ENCODE measurements around the gene NPLOC4.
A peak's percentile ranks its signal among the peaks of the same experiment; 100 is the strongest.

The NPLOC4 gene

DNA sequence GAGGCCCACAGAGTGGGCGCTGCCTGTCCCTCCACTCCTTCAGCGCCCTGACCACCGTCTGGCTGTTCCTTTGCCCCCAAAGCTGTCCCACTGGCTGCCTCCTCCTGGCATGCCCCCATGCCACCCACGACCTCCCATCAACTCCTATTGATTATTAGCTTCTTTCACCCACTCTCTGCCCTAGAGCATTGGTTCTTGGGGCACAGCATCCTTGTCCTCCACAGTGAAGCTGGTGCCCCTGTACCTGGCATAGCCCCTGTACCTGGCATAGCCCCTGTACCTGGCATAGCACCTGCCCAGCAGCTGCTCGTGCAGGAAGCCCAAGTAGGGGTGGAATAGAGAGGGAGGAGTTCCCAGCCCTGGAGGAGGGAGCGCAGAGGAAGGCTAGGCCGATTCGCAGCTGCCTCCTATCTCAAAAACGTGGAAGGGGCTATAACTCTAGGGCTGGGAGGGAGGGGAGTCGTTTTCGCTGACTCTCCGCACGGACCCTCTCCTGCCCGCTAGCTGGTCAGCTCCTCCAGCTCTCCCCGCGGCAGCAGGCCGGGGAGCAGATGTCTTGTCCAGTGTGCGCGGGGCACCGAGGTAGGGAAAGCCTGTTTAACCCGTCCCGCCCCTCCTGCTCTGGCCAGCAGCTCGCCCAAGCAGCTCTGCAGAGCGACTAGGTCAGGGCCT lies 118.7 kb downstream of the NPLOC4 start:
- DNase-seq (ENCODE audit: low spot score): no peak

DNA sequence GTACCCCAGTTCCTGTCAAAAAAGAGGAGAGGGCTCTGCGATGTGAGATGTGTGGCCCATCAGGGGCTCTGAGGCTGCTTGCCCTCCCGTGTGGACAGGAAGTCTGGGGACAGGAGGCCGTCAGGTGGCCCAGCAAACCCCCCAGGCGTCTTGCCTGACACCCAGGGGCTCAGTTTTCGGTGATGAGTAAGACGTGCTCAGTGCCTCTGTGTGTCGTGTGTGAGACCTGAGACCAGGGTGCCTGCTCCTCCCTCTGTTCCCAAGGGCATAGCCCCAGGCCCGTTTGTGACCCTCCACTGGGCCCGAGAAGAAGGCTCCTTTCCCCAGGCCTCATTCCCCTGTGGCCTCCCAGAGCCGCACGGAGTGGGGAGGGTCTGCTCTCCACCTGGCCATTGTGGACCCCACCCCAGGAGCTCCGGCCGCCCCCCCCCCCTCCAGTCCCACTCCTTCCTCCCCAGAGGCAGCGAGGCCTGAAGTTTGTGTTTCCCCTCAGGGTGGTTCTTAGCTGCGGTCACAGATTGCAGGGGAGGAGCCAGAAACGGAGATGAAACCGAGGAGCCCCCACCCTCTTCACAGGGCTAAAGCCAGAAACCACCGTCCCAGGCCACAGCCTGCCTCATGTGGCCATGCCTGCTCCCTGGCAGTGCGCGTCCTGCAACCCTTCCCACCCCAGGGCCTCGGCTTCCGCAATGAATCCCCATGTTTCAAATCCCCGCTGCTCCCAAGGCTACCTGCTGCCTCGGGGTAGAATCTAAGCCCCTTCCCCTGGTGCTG lies 119.4 kb downstream of the NPLOC4 start:
- peak; percentile 82 for DNase-seq (ENCODE audit: low spot score)

DNA sequence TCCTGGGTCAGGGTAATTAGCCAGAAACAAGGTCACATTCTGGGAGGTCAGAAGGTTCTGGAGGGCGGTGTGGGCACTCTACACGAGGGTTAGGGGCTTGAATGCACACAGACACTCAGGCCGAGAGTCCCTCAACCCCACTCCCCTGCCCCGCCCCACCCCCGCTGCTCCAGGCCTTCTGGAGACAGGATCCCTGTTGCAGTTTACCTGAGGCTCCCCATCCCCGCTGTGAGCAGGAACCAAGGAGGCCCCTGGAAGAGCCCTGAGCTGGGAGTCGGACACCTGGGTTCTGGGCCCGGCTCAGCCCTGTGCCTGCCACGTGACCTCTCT lies 119.9 kb downstream of the NPLOC4 start:
- no peak for DNase-seq (ENCODE audit: low spot score)

DNA sequence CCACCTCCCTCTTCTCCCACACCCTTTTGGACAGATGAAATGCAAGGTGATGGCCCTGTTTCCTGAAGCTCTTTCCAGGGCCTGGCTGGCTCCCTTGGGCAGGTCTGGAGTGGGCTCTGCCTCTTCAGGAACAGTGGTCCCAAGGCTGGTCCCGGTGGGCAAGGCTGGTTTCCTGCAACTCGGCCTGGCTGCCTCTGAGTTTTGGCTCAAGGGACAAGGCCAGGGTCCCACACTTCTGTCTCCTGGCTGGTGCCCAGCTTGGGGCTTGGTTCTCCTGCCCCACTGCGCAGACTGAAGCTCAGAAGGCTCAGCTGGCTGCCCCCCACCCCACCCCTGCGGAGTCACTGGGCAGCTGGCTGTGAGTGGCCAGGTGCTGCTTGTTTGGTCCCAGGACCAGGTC lies 120.5 kb downstream of the NPLOC4 start:
- DNase-seq (ENCODE audit: low spot score): no peak

DNA sequence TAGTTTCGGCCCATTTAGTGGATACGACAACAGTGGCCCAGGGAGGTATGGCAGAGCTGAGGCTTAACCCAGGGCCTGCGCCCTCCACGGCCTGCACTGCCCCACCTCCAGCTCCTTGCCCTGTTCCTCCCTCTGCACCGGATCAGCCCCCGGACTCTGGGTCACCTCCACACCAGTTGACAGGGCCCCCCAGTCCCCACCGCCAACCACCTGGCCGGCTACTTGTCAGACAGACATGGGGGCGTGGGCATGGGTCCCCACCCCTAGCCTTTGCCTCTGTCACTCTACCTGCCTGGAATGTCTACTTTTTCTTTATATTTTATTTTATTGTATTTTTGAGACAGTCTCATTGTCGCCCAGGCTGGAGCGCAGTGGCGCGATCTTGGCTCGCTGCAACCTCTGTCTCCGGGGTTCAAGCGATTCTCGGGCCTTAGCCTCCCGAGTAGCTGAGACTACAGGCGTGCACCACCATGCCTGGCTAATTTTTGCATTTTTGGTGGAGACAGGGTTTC lies 121.3 kb downstream of the NPLOC4 start:
- DNase-seq (ENCODE audit: low spot score): no peak

DNA sequence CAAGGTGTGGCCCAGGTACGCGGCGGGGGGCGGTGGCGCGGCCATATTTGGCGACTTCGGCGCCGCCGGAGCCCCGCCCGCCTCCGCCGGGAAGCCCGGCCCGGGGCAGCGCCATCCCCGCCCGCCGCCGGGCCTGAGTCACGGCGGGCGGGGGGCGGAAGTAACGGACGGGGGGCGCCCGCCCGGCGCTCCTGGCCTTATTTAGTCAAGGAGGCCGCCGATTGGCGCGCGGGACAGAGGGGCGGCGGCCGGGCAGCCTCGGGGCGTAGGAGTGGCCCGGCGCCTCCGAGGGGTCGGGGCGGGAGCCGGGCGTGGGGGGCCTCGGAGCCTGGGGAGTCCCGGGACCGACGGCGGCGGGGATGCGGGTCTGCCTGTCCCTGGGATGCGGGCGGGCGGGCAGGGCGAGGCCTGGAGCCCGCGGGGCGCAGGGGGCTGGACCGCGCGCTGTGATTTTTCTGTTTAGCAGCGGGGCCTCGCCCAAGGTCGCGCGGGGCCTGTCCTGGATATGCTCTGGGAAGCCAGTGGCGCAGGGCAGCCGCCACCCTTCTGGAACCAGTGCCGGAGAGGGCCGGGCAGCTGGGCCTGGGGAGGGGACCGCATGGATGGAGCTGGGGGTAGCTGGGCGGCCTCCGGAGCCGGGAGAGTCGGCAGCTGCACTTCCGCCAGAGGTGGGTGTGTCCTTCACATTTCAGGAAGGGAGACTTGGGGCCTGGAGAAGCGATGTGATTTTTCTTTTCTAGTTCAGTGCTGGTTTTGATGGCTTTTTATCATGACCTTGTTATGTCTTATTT lies 122.0 kb downstream of the NPLOC4 start:
- DNase-seq (ENCODE audit: low spot score): peak; percentile 68

DNA sequence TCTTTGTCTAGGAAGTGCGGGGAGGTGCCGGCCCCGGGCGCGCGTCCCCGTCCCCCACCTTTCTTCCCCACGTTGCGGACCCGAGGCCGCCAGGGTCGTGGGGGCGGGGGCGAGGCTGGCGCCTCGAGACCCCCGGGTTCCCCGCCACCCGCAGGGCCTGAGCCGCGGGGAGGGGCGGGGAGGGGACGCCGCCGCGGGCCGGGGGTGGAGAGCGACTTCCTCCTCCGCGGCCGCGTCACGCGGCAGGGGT lies 122.5 kb downstream of the NPLOC4 start:
- DNase-seq (ENCODE audit: low spot score): no peak

DNA sequence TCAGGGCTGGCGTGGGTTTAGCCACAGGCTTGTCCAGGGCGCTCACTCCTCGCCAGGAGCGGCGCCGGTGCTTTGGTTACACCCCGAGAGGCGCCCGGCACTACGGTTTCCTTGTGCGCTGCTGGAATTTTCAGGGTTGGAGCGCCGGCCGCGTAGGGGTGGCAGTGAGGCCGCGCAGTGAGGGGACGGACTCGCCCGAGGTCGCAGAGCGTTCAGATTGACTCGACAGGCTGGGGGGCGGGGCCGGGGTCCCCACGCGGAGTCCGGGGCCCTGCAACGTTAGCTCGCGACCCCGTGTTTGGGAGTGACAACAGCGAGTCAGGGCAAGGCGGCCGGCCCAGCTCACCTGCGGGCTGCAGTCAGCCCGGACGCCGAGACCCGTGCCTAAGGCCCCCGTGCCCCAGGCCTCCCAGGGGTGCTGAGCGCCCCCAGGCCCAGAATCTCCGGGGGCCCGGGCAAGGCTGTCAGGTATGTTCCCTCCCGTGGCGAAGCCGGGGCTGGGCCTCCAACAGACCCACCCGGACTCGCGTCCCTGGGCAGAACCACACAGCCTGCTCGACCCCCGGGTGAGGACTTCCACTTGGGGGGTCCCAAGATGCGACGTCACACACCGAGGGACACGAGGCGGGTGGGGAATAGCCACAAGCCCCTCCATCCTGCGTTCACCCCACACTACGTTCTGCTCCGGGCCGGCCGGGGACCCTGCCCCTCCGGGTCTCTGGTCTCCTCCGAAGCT lies 123.0 kb downstream of the NPLOC4 start:
- DNase-seq (ENCODE audit: low spot score): peak; percentile 39

DNA sequence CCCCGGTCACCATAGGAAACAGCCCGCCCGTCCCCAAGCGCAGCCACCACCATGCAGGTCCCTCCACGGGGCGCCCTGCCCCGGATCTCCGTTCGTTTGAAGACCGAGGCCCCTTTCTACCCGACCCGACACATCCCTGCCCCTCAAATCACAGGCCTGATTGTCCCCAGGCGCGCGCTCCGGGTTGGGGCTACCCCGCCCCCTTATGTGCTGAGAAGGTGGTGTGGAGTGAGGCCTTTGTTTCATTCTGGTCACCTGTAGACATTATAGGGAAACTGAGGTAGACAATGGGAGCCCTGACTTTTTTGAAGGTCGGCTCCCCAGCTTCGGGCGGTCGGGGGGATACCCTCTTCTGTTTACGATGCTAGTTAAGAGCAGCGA lies 123.5 kb downstream of the NPLOC4 start:
- peak; percentile 69 for DNase-seq (ENCODE audit: low spot score)

DNA sequence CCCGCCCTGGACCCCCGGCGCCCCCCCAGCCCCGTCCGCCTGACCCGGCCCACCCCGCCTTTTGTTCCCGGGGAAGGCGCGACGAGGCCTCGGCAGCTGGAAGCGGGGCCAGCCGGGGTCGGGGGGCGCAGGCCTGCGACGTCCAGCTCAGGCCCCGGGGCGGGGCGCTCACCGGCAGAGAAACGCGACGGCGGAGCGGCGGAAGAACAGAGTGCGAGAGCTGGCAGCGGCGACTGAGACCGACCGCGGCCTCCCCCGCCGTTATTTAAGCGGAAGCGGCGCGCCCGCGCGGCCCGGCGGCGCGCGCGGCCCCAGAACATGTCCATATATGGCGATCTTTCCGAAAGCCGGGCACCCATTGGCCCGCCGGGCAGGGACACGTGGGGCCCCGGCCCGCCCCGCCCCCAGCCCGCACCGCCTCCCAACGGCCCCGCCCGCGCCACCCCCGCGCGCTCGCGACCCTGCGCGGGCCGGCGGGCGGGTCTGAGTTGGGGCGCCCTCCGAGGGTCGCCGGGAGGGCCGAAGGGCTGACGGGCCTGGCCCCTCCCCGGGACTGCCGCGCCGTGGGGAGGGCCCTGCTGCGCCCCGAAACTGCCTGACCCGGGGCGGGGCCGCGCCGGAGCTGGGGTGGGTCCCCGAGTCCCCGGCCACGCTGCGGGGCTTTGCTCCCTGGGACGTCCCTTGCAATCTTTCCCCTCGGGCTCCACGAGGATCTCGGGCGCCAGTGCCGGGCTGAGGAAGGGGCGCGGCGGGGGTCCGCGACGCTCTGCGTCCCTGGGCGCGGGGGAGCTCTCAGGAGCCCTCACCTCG lies 124.1 kb downstream of the NPLOC4 start, which contains the start of gene ACTG1:
Gene ACTG1, minus strand, starts transcription at position 238 of the 810 bp plus-strand sequence. CDS start 445 bp downstream, outside the sequence.
- peak; percentile 95 for DNase-seq (ENCODE audit: low spot score)

DNA sequence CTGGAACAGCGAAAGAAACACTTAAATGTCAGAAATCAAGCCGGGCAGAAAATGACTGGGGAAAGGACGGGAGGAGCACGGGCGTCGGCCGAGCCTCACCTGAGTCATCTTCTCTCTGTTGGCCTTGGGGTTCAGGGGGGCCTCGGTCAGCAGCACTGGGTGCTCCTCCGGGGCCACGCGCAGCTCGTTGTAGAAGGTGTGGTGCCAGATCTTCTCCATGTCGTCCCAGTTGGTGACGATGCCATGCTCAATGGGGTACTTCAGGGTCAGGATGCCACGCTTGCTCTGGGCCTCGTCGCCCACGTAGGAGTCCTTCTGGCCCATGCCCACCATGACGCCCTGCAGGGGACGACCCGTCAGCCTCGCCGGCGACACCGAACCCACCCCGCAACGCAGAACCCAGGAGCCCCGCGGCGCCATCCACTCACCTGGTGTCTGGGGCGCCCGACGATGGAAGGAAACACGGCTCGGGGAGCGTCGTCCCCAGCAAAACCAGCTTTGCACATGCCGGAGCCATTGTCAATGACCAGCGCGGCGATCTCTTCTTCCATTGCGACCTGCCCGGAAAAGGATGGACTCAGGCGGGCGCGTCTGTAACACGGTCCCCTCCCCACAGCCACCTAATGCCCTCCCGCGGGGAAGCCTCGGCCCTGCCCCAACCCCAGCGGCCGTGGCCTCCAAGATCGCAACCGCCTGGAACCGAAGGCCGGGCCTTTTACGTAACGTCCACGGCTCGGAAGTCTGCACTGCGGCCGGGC lies 124.9 kb downstream of the NPLOC4 start:
- no peak for DNase-seq (ENCODE audit: low spot score)

DNA sequence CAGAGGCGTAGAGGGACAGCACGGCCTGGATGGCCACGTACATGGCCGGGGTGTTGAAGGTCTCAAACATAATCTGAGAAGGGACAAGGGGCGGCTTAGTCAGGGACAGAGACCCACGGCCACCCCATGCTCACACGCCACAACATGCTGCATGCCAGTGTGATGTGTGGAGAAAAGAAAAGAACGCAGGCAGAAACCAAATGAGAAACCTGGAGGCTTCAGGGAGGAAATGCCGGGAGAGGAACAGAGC lies 125.4 kb downstream of the NPLOC4 start:
- no peak for DNase-seq (ENCODE audit: low spot score)

DNA sequence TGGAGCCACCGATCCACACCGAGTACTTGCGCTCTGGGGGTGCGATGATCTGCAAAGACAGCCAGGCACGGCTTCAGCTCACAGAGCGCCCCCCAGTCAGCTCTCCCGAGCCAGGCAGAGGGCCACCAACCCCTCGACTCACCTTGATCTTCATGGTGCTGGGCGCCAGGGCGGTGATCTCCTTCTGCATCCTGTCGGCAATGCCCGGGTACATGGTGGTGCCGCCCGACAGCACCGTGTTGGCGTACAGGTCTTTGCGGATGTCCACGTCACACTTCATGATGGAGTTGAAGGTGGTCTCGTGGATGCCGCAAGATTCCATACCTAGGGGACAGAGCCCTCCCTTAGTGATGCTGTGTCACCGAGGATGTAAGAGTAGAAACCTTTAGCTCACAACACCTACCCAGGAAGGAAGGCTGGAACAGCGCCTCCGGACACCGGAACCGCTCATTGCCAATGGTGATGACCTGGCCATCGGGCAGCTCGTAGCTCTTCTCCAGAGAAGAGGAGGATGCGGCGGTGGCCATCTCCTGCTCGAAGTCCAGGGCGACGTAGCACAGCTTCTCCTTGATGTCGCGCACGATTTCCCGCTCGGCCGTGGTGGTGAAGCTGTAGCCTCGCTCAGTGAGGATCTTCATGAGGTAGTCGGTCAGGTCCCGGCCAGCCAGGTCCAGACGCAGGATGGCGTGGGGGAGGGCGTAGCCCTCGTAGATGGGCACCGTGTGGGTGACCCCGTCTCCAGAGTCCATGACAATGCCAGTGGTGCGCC lies 125.9 kb downstream of the NPLOC4 start:
- DNase-seq (ENCODE audit: low spot score): no peak

DNA sequence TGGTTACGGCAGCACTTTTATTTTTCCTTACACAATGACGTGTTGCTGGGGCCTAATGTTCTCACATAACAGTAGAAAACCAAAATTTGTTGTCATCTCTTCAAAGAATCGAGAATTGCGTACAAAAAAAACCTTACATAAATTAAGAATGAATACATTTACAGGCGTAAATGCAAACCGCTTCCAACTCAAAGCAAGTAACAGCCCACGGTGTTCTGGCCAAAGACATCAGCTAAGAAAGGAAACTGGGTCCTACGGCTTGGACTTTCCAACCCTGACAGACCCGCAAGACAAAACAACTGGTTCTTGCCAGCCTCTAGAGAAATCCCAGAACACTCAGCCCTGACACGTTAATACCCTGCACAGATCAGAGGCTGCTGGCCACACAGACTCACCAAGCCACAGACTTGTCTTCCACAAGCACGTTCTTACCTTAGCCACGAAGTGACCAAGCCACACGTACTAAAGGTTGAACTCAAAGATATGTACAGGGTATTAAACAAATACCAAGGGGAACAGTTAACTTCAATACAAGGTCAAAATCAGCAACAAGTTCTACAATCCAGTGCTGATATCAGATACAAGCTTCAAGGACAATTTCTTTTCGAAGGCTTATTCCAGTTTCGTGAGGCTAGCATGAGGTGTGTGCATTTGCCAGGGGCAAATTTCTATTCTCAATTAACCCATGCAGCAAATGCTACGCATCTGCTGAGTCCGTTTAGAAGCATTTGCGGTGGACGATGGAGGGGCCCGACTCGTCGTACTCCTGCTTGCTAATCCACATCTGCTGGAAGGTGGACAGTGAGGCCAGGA lies 126.7 kb downstream of the NPLOC4 start:
- no peak for DNase-seq (ENCODE audit: low spot score)

DNA sequence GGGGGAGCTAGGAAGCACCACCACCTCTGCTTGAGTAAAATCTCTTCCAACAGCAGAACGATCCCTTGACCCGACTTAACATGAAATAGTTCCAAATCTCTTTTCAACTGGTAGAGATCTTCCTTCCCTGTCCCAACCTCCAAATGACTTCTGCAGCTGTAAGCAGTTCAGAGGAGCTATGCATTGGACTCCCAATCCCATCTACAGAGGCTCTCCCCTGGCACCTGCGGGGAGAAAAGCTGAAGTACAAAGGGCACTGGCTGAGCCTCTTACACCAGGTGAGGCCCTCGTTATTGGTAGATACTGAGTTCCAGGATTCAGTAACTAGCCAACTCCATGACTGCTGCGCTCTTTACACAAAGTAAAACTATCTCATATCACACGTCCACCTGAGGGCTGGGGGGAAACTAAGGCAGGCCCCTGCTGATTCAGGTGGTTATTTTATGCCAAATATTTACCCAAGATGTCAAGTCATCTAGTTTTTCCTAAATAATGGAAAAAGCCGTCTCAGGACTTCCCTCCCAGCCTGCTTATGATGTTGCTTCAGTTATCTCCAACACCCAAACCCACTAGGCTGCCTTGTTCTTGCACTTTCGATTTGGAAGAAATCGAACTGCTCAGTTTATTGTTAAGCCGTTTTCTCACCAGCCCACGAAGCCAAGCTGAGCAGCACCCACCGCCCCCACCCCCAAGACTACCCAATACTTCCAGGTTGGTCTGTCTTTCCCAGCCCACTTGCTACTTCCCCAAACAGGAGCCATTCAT lies 127.5 kb downstream of the NPLOC4 start:
- no peak for DNase-seq (ENCODE audit: low spot score)

DNA sequence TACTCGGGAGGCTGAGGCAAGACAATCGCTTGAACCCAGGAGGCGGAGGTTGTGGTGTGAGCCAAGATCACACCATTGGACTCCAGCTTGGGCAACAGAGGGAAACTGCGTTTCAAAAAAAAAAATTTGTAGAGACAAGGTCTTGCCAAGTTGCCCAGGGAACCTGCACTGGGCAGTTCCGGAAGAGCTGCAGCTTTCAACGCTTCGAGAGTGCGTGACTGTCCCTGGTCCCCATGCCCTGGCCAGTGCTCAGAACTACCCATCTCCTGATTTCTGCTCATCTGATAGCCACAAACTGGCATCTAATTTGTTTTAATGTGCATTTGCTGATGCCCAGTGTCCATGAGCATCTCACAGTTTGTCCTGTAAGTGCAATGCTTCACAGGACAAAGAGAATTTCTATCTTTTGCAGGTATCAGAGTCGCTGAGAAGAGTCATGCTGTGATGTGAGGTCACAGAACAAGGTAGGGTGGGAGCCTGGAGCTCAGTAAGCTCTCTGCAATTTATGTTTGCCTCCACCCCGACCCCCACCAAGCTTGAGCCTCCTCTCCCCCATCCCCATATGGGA lies 128.2 kb downstream of the NPLOC4 start:
- DNase-seq (ENCODE audit: low spot score): no peak

Measured in germinal center (tissue), 1 donor.